ENCODE results near the gene HAUS1. TPM values are rescaled to one million over a fixed set of nuclear protein-coding genes. Genes with fewer than 3 reads are reported as not detected.

The HAUS1 gene
- polyA plus RNA-seq, 1 donor from 2014 or later, result 56.9 TPM

- Mint-ChIP-seq H3K9me3 (no peaks in the 10 kb centered on the region), H3K27ac (peak overlapping the region; percentile 59 to 95 (median 91)), H3K27me3 (no peaks in the 10 kb centered on the region), H3K4me3 (peak overlapping the region; percentile 94 to 100 (median 100)), H3K36me3 (peaks cover 2% of the 10 kb centered on the region), H3K4me1 (peaks cover 21 to 35% (median 33%) of the 10 kb centered on the region in 3 donors)
Observed at GRCh38 chr18:46176001-46176400, 71.8 kb downstream of the HAUS1 start.

Other genes starting within 250 kb of the HAUS1 start
- 2.9 TPM for gene EPG5, start 137.1 kb upstream of the HAUS1 start, polyA plus RNA-seq
- gene PSTPIP2, start 32.1 kb upstream of the HAUS1 start, polyA plus RNA-seq, result 1.1 TPM
- 418 TPM for gene ATP5F1A, start 6.1 kb upstream of the HAUS1 start, polyA plus RNA-seq

All from IgD-negative memory B cell (primary cell).